Measurements from ENCODE around the gene SPAG9. TPM values are rescaled to one million over a fixed set of nuclear protein-coding genes. Genes with fewer than 3 reads are reported as not detected.

The SPAG9 gene
- total RNA-seq, 1 experiment from 2014 or later, result 77.6 TPM

DNA sequence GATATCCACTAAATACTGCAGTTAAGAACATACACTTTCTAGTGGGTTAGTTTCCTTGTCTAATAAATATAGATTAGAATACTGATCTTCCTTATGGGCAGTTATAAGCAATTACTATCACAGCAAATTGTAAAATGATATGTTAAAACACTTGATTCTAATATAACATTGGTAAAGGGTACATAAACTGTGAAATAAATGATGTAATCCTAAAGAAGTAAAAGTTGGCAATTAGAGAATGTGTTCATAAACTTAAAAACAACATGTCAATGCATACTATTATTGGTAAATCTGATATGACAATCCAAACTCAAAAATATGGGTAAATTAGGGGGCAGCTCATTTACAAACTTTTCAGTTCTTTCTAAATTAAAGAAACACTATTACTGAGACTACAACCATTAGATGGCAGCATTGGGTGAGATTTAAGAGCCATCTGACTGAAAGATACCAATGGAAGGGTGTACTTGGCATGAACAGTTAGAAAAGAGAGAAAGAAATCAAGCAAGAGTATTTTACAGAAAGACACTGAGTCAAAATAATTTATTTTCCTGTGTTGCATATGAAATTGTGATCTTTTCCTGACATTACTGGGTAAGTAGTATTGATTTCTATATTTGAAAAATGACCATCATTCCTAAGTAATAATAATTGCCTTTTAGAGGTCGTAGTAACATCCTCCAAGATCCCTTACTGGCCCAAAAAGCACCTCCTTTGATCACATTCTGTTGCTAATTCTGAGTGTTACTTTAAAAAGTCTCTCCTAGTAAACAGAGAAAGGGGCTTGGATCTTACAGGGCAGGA is 119.6 kb downstream of the SPAG9 start:
- POLR2A ChIA-PET, result interaction anchor here (1.6 kb wide), 1 partner anchor 152 kb away, joined by 3 read pairs; the partner anchor contains the start of gene NME1
- DNase-seq (ENCODE audit: low read depth, low spot score) (peak; percentile 61), ATAC-seq (peak; percentile 87)
- Histone ChIP-seq H3K9me3 (ENCODE audit: control insufficient read depth in 1 of 2, insufficient read depth in 1 of 2, low read depth in 1 of 2, low read length in 2 of 2) (no peaks in the 10 kb centered on the region), H3K79me2 (ENCODE audit: insufficient read depth, low read length) (no peaks in the 10 kb centered on the region), H3K36me3 (ENCODE audit: control insufficient read depth in 1 of 2, insufficient read depth in 2 of 2, low read length in 2 of 2) (peaks cover 40 to 43% of the 10 kb centered on the region in 2 experiments), H3K9me2 (ENCODE audit: insufficient read depth) (no peaks in the 10 kb centered on the region), H3K9ac (ENCODE audit: low read length) (no peak overlapping the region), H2AFZ (ENCODE audit: low read depth, low read length, poor library complexity, severe bottlenecking) (no peak overlapping the region), H3K27ac (ENCODE audit: low read depth, low read length) (no peak overlapping the region), H3K4me3 (replicated peaks in 1 of 2; ENCODE audit: low read depth in 1 of 2, low read length in 2 of 2) (no peak overlapping the region), H3K27me3 (ENCODE audit: insufficient read depth, low read length) (no peaks in the 10 kb centered on the region), H4K20me1 (ENCODE audit: insufficient read depth) (no peaks in the 10 kb centered on the region), H3K4me1 (ENCODE audit: control insufficient read depth in 1 of 2, insufficient read depth in 2 of 2, low read length in 2 of 2) (no peaks in the 10 kb centered on the region), H3K4me2 (ENCODE audit: low read length) (no peak overlapping the region)
- BruUV-seq (replicated peaks), result no TSS peak
- RAD21 ChIA-PET (ENCODE audit: low non-redundant PET in 1 of 2, low total read pairs in 2 of 2, uncharacterized antibody in 2 of 2, unreplicated experiment in 2 of 2), result interaction anchor here (0.6 to 1.2 kb wide), 3 partner anchors 152 to 161 kb away, joined by 3 to 6 read pairs (median 4); partner anchors contain the start of gene NME1 (in 2 of the 2)
- CTCF ChIA-PET, result interaction anchor here (0.6 to 6.4 kb wide), 30 partner anchors 10 to 371 kb away, joined by 3 to 88 read pairs (median 4); partner anchors contain the start of genes NME1 and NME2
- intact Hi-C loops (cut with micrococcal nuclease), result loop anchor here (1.0 to 5.0 kb wide), 3 partner anchors 56 to 166 kb away; partner anchors contain the start of genes NME1 and NME2
- TF ChIP-seq, protein P1, sequence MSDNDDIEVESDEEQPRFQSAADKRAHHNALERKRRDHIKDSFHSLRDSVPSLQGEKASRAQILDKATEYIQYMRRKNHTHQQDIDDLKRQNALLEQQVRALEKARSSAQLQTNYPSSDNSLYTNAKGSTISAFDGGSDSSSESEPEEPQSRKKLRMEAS (IDR thresholded peaks at IDR 0.05), result peak; percentile 19; the same call in 1 of the 2 replicates
- TF ChIP-seq, protein P2, sequence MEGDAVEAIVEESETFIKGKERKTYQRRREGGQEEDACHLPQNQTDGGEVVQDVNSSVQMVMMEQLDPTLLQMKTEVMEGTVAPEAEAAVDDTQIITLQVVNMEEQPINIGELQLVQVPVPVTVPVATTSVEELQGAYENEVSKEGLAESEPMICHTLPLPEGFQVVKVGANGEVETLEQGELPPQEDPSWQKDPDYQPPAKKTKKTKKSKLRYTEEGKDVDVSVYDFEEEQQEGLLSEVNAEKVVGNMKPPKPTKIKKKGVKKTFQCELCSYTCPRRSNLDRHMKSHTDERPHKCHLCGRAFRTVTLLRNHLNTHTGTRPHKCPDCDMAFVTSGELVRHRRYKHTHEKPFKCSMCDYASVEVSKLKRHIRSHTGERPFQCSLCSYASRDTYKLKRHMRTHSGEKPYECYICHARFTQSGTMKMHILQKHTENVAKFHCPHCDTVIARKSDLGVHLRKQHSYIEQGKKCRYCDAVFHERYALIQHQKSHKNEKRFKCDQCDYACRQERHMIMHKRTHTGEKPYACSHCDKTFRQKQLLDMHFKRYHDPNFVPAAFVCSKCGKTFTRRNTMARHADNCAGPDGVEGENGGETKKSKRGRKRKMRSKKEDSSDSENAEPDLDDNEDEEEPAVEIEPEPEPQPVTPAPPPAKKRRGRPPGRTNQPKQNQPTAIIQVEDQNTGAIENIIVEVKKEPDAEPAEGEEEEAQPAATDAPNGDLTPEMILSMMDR (IDR thresholded peaks at IDR 0.05 in 2 of 3, conservative IDR thresholded peaks at IDR 0.05 in 1 of 3; ENCODE audit: borderline replicate concordance in 1 of 3, insufficient read depth in 1 of 3, low read depth in 2 of 3, low read length in 2 of 3), result peak; percentile 34 to 89 (median 82); a peak in 5 of 6 replicates
- no peak for TF ChIP-seq ZNF274 (IDR thresholded peaks at IDR 0.05; ENCODE audit: low read depth, low read length)
- TF ChIP-seq RAD21 (IDR thresholded peaks at IDR 0.05; ENCODE audit: low read depth), result peak; percentile 88
